Measurements from ENCODE around the gene SFXN2.
A peak's percentile ranks its signal among the peaks of the same experiment; 100 is the strongest.

SFXN2 gene

DNA sequence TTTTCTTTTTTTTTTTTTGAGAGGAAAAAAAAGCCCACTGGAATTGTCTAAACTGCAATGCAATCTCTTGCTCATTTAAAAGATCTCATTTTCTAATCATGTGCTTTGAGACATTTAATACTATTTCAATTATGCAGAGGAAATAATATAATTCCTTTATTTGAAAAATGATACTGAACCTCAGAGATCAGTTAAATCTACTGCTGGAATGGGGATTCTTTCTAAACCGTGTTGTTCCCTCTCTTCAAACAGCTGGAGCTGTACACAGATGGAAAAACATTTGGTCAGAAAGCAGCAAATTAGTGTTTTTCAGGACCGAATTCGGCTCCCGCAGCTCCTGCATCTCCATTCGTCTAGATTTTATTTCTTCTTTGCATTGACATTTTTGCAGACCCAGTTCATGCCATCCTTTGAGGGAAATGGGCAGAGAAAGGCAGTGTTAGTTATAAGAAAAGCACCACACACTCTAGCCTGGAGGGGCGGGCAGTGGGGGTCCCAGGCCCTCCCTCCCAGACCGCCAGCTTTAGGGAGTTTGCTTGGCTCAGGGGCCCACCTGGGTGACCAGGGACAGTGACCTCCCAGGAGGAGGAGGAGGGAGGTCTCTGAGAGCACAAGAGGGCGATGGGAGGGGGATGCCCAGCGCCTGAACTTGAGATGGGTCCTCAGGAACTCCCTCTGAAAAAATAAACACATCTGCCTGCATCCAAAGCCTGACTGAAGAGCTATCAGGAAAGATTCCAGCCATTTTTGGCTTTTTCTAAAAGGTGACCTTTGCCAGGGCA, 37.7 kb upstream of the SFXN2 start:
- H3K4me3 ChIP-seq (ENCODE audit: low read depth, low read length), result peak overlapping the region; percentile 33
- no peak for TF ChIP-seq CTCF (IDR thresholded peaks at IDR 0.05; ENCODE audit: low read depth, low read length)

GRCh38 chr10:102677331-102678067, 36.9 kb upstream of the SFXN2 start:
- no peak overlapping the region for H3K4me3 ChIP-seq (ENCODE audit: low read depth, low read length)
- no peak for TF ChIP-seq CTCF (IDR thresholded peaks at IDR 0.05; ENCODE audit: low read depth, low read length)

- no peak for TF ChIP-seq CTCF (IDR thresholded peaks at IDR 0.05; ENCODE audit: low read depth, low read length)
- H3K4me3 ChIP-seq (ENCODE audit: low read depth, low read length), result no peak overlapping the region
Observed at GRCh38 chr10:102678068-102678400, 36.4 kb upstream of the SFXN2 start.

- no peak overlapping the region for H3K4me3 ChIP-seq (ENCODE audit: low read depth, low read length)
- TF ChIP-seq CTCF (IDR thresholded peaks at IDR 0.05; ENCODE audit: low read depth, low read length), result peak; percentile 84
Observed at GRCh38 chr10:102678842-102679289, 35.6 kb upstream of the SFXN2 start.

DNA sequence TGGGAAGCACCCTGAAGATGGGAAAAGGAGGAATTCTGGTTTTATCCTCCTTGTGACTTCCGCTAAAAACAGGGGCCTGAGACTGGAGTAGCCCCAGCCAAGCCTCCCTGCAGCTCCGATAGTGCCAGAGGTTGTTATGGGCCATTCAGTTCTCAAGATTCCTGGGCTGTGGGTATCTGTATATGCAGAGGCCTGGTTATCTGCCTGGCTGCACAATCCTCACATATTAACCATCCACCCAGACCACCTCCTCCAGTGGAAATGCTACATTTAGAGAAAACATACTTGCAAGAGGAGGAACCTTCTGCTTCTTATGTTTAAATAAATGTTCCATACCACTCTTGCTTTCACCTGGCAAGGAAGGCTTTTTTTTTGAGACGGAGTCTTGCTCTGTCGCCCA, 34.8 kb upstream of the SFXN2 start:
- H3K4me3 ChIP-seq (ENCODE audit: low read depth, low read length), result no peak overlapping the region
- no peak for TF ChIP-seq CTCF (IDR thresholded peaks at IDR 0.05; ENCODE audit: low read depth, low read length)

DNA sequence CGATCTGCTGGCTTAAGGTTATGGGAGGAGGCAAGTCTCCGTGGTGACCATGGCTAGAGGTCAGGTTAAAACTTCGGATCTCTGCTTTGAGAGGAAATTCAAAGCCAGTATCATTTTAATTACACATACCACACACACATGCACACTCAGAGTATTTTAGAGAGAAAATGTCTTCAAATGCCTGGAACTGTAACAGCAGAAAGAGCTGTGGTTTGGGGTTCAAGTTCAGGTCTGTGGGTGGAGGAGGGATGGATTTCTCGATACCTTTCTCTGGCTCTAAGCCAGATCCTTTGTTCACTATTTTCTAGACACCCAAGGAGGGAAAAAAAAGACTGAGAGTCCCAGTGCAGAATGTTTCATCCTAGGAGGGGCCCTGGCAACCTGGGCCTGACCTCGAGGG, 32.7 kb upstream of the SFXN2 start:
- no peak overlapping the region for H3K4me3 ChIP-seq (ENCODE audit: low read depth, low read length)
- TF ChIP-seq CTCF (IDR thresholded peaks at IDR 0.05; ENCODE audit: low read depth, low read length), result no peak

GRCh38 chr10:102682416-102682815, 32.0 kb upstream of the SFXN2 start:
- no peak overlapping the region for H3K4me3 ChIP-seq (ENCODE audit: low read depth, low read length)
- no peak for TF ChIP-seq CTCF (IDR thresholded peaks at IDR 0.05; ENCODE audit: low read depth, low read length)

Data from WI38 (cell line).